ENCODE data around the gene NAGLU.
A peak's percentile ranks its signal among the peaks of the same experiment; 100 is the strongest.

NAGLU gene

DNA sequence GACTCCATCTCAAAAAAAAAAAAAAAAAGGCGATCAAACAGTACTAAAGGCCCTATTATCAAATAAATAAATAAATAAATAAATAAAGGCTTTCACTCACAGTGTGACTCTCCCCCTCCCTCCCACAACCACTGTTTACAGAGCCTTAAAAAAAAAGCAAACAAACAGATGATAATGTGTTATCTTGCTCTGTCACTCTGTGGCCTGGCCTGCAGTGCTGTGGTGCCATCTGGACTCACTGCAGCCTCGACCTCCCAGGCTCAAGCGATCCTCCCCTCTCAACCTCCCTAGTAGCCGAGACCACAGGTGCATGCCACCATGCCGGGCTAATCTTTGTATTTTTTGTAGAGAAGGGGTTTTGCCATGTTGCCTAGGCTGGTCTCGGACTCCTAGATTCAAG is 8.1 kb upstream of the NAGLU start:
- Histone ChIP-seq H3K4me1 (ENCODE audit: insufficient read depth, insufficient read length) (peaks cover 10% of the 10 kb centered on the region), H3K36me3 (ENCODE audit: insufficient read depth, insufficient read length, low read length) (peaks cover 5% of the 10 kb centered on the region), H3K27me3 (ENCODE audit: insufficient read depth, insufficient read length) (peaks cover 5% of the 10 kb centered on the region), H3K4me3 (ENCODE audit: insufficient read length, low read depth) (no peak overlapping the region), H3K9ac (ENCODE audit: insufficient read length, low read depth) (no peak overlapping the region), H3K9me3 (ENCODE audit: insufficient read depth, low read length) (no peaks in the 10 kb centered on the region; the same call in 1 of the 2 replicates)
- DNase-seq (ENCODE audit: low read depth, low spot score): no peak
- TF ChIP-seq SUZ12 (IDR thresholded peaks at IDR 0.05; ENCODE audit: extremely low read depth, insufficient read depth, insufficient read length) (no peak), ZNF274 (IDR thresholded peaks at IDR 0.05; ENCODE audit: low read depth, low read length) (no peak), YY1 (IDR thresholded peaks at IDR 0.05; ENCODE audit: insufficient read depth, insufficient read length) (no peak)

DNA sequence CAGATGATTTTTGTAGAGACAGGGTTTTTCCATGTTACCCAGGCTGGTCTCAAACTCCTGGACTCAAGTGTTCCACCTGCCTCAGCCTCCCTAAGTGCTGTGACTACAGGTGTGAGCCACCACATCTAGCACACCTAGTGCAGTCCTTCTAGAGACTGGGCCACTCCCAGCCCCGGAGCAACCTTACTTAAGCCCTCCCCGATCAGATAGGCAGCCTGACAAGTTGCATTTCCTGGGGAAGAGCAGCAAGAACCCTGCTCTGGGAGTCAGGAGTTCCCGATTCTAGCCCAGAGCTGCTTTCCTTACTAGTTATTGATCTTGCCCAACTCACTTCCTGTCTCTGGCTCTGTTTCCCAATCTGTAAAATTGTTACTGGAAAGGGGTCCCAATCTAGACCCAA is 7.0 kb upstream of the NAGLU start:
- no peak for DNase-seq (ENCODE audit: low read depth, low spot score)
- no peaks in the 10 kb centered on the region; the same call in 1 of the 2 replicates for H3K9me3 ChIP-seq (ENCODE audit: insufficient read depth, low read length)
- peaks cover 5% of the 10 kb centered on the region for H3K27me3 ChIP-seq (ENCODE audit: insufficient read depth, insufficient read length)
- H3K36me3 ChIP-seq (ENCODE audit: insufficient read depth, insufficient read length, low read length): no peaks in the 10 kb centered on the region
- H3K4me3 ChIP-seq (ENCODE audit: insufficient read length, low read depth): no peak overlapping the region
- no peak overlapping the region for H3K9ac ChIP-seq (ENCODE audit: insufficient read length, low read depth)
- no peak for TF ChIP-seq ZNF274 (IDR thresholded peaks at IDR 0.05; ENCODE audit: low read depth, low read length)
- TF ChIP-seq SUZ12 (IDR thresholded peaks at IDR 0.05; ENCODE audit: extremely low read depth, insufficient read depth, insufficient read length): no peak
- TF ChIP-seq YY1 (IDR thresholded peaks at IDR 0.05; ENCODE audit: insufficient read depth, insufficient read length): no peak
- H3K4me1 ChIP-seq (ENCODE audit: insufficient read depth, insufficient read length): peaks cover 8% of the 10 kb centered on the region

- Histone ChIP-seq H3K36me3 (ENCODE audit: insufficient read depth, insufficient read length, low read length) (no peaks in the 10 kb centered on the region), H3K9me3 (ENCODE audit: insufficient read depth, low read length) (no peaks in the 10 kb centered on the region; the same call in 1 of the 2 replicates), H3K4me3 (ENCODE audit: insufficient read length, low read depth) (no peak overlapping the region), H3K4me1 (ENCODE audit: insufficient read depth, insufficient read length) (peaks cover 13% of the 10 kb centered on the region), H3K27me3 (ENCODE audit: insufficient read depth, insufficient read length) (peaks cover 5% of the 10 kb centered on the region), H3K9ac (ENCODE audit: insufficient read length, low read depth) (no peak overlapping the region)
- TF ChIP-seq YY1 (IDR thresholded peaks at IDR 0.05; ENCODE audit: insufficient read depth, insufficient read length): no peak
- no peak for TF ChIP-seq SUZ12 (IDR thresholded peaks at IDR 0.05; ENCODE audit: extremely low read depth, insufficient read depth, insufficient read length)
- no peak for TF ChIP-seq ZNF274 (IDR thresholded peaks at IDR 0.05; ENCODE audit: low read depth, low read length)
- DNase-seq (ENCODE audit: low read depth, low spot score): no peak
These were observed 5.0 kb upstream of the NAGLU start for GRCh38 chr17:42530952-42531454.

- peak overlapping the region; percentile 57 for H3K9ac ChIP-seq (ENCODE audit: insufficient read length, low read depth)
- no peaks in the 10 kb centered on the region for H3K36me3 ChIP-seq (ENCODE audit: insufficient read depth, insufficient read length, low read length)
- DNase-seq (ENCODE audit: low read depth, low spot score): no peak
- TF ChIP-seq YY1 (IDR thresholded peaks at IDR 0.05; ENCODE audit: insufficient read depth, insufficient read length) (no peak), SUZ12 (IDR thresholded peaks at IDR 0.05; ENCODE audit: extremely low read depth, insufficient read depth, insufficient read length) (no peak), ZNF274 (IDR thresholded peaks at IDR 0.05; ENCODE audit: low read depth, low read length) (no peak)
- H3K4me1 ChIP-seq (ENCODE audit: insufficient read depth, insufficient read length): peaks cover 13% of the 10 kb centered on the region
- H3K9me3 ChIP-seq (ENCODE audit: insufficient read depth, low read length): no peaks in the 10 kb centered on the region; the same call in 1 of the 2 replicates
- H3K27me3 ChIP-seq (ENCODE audit: insufficient read depth, insufficient read length): peaks cover 5% of the 10 kb centered on the region
- peak overlapping the region; percentile 39 for H3K4me3 ChIP-seq (ENCODE audit: insufficient read length, low read depth)
These were observed 4.3 kb upstream of the NAGLU start for GRCh38 chr17:42531455-42532354.

DNA sequence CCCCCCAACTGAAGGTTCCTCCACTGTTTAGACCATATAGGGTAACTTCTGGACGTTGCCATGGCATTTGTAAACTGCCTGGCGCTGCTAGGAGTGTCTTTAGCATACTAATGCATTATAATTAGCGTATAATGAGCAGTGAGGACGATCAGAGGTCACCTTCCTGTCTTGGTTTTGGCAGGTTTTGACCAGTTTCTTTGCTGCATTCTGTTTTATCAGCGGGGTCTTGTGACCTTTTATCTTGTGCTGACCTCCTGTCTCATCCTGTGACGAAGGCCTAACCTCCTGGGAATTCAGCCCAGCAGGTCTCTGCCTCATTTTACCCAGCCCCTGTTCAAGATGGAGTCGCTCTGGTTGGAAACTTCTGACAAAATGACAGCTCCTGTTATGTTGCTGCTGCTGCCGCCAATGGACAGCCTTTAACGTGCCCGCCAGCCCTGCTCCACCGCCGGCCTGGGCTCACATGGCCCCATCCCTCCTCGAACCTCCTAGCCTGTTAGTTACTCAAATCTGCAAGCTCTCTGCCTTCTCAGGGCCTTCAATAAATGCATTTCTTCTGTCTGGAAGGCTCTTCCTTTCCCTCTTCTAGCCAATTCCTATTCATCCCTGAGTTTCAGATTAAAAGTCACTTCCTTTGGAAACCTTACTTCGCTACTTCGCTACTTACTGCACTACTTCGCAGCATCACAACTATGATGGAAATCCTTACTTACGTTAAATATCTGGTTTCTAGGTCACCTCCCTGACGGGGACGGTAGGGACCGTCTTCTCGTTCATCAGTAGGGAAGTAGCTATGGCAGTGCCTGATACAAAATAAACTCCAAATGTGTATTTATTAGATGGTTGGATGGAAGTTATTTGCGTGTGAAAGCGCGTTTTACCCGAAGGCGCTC is 640 bp upstream of the NAGLU start:
- Histone ChIP-seq H3K9ac (ENCODE audit: insufficient read length, low read depth) (peak overlapping the region; percentile 85), H3K4me1 (ENCODE audit: insufficient read depth, insufficient read length) (peaks cover 11% of the 10 kb centered on the region), H3K9me3 (ENCODE audit: insufficient read depth, low read length) (no peaks in the 10 kb centered on the region), H3K27me3 (ENCODE audit: insufficient read depth, insufficient read length) (peaks cover 5% of the 10 kb centered on the region), H3K36me3 (ENCODE audit: insufficient read depth, insufficient read length, low read length) (peaks cover 20% of the 10 kb centered on the region), H3K4me3 (ENCODE audit: insufficient read length, low read depth) (peak overlapping the region; percentile 75)
- TF ChIP-seq ZNF274 (IDR thresholded peaks at IDR 0.05; ENCODE audit: low read depth, low read length): no peak
- TF ChIP-seq YY1 (IDR thresholded peaks at IDR 0.05; ENCODE audit: insufficient read depth, insufficient read length): no peak
- no peak for TF ChIP-seq SUZ12 (IDR thresholded peaks at IDR 0.05; ENCODE audit: extremely low read depth, insufficient read depth, insufficient read length)
- DNase-seq (ENCODE audit: low read depth, low spot score): no peak

- Histone ChIP-seq H3K9me3 (ENCODE audit: insufficient read depth, low read length) (no peaks in the 10 kb centered on the region), H3K4me3 (ENCODE audit: insufficient read length, low read depth) (peak overlapping the region; percentile 75), H3K36me3 (ENCODE audit: insufficient read depth, insufficient read length, low read length) (peaks cover 28% of the 10 kb centered on the region), H3K27me3 (ENCODE audit: insufficient read depth, insufficient read length) (no peaks in the 10 kb centered on the region), H3K4me1 (ENCODE audit: insufficient read depth, insufficient read length) (peaks cover 14% of the 10 kb centered on the region), H3K9ac (ENCODE audit: insufficient read length, low read depth) (peak overlapping the region; percentile 85)
- TF ChIP-seq ZNF274 (IDR thresholded peaks at IDR 0.05; ENCODE audit: low read depth, low read length): no peak
- no peak for DNase-seq (ENCODE audit: low read depth, low spot score)
These were observed 523 bp downstream of the NAGLU start for GRCh38 chr17:42536372-42537155.

Measured in NT2/D1 (cell line).